NCI-H748 (cell line): Measurements from ENCODE around the gene LRRC14B.

Source experiments
- DNase-seq: peaks from one replicate; lab custom pipeline; 2025; ENCODE audit not compliant: unreplicated experiment; lab: John Stamatoyannopoulos, UW

LRRC14B gene

DNA sequence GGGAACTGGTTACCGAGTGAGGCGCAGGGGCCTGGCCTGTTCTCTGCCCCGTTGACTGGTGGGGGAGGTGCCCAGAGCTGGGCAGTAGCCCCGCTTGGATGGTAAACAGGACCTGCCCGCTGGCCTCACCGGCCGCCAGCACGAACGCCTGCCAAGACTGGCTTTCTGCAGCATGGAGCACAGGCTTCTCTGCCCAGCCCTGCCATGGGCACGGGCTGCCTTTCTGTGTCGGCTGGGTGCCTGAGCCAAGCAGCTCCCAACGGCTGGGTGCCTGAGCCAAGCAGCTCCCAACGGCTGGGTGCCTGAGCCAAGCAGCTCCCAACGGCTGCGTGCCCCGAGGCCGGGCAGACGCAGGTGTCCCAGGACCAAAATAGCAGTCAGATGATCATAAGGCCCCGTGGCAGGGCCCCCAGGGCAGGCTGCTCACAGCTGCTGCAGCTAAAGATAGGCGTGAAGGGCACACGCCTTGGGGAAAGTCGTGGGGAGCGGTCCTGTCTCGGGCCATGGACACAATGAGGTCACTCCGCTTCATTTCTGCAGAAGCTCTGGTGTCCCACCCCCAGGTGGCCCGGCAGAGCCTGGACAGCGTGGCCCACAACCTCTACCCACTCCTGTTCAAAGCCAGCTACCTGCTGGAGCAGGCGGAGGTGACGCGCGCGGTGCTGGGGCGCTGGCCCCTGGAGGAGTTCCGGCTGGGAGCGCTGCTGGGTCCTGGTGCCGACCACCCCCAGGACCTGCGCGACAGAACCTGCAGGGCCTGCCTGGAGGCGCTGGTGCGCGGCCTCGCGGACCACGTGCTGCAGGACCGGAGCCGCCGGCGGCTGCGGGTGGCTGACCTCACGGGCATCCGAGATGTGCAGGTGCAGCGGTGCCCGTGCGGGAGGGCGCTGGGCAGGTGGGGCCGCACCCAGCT lies at the start of gene LRRC14B:
Gene LRRC14B (plus strand): TSS at position 460 of the 913 bp plus-strand sequence. CDS start 44 bp downstream, at position 504.
- peak; percentile 33 for DNase-seq

DNA sequence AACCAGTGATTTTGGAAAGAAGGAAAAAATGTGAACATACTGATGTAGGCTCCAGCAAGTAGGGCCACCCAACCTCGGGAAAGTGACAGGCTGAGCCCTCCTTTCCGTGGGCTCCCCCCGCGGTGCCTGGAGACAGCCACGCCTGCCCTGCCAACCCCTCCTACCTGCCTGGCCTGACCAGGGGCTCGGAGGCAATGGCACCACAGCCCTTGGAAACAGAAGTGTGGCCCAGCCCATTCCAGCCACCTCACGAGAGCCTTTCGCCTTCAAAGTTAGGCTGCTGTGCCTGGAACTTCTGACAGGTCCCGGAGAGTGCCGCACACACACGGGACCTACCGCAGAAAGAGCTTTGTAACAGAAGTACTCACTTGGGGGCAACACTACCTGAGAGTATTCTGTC lies 49.5 kb upstream of the LRRC14B start:
- DNase-seq = no peak

DNA sequence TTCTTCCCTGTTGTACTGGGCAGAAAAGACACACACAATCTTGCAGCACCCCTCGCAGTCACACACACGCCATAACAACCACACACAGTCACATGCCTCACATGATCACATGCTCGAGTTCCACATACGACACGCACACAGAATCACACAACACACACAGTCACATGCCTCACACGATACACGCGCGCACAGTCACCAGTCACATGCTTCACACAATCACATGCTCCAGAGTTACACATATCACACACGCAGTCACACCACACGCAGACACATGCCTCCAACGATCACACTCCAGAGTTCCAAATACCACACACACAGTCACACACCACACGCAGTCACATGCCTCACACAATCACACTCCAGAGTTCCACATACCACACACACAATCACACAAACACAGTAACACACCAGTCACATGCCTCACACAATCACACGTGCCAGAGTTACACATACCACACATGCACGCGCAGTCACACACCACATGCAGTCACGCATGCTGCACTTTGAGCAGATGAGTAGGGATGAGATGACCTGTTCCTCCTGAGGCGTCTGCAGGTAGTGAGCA lies 49.0 kb upstream of the LRRC14B start:
- DNase-seq = no peak

DNA sequence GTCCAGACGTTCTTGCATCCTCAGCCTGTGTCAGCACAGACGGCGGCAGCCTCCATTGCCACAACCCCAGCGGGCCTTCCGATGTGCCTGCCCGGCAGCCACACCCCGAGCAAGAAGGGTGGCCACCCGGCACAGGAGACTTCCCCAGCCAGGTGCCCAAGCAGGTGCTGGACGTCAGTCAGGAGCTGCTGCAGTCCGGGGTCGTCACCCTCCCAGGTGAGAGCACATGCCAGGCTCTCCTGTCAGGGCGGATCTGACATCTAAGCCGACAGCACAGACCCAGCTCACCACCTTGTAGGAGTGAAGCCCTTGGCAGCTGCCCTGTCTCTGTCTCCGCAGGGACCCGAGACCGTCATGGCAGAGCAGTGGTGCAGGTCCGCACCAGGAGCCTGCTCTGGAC lies 48.3 kb upstream of the LRRC14B start:
- DNase-seq = no peak

DNA sequence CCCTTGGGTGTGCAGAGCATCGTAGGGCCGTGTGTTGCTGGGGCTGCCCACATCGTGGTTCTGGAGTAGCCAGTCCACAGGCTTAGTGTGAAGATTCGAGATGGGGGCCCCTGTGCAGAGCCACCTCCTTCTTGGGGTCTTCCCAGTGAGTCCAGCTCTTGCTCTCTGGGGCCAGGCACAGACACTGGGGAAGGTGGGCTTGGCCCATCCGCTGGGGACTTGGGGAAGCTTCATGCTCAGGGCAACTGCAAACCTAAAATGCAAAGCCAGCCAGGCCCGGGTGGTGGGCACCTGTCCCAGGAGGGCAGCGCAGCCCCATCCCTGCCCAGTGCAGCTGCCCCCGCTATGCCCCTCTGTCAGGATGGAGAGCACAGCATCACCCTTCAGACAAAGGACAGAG lies 46.4 kb upstream of the LRRC14B start:
- no peak for DNase-seq

DNA sequence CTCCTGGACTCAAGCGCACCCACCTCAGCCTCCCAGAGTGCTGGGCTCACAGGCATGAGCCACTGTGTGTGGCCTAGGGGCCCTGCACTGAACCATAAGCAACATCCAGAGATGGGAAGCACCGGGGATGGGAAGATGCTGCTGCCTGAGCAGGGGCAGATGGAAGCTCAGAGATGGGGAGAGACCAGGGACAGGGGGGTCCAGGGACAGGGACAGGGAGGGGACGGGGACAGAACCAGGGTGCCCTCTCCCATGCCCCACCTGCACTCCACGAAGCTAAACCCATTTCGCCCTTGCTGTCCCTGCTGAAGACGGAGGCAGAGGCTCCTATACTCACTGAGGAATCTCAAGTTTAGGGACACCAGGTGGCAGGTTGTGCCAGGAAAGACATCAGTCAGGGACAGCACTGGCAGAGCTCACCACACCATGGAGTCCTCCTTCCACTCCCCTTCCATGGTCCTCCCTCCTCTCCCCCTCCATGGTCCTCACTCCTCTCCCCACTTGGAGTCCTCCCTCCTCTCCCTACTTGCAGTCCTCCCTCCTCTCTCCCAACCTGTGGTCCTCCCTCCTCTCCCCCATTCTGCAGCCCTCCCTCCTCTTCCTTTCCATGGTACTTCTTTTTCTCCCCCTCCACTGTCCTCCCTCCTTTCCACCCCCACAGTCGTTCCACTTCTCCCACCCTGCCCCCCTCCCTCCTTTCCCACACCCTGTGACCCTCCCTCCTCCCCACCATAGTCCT lies 45.5 kb upstream of the LRRC14B start:
- no peak for DNase-seq

DNA sequence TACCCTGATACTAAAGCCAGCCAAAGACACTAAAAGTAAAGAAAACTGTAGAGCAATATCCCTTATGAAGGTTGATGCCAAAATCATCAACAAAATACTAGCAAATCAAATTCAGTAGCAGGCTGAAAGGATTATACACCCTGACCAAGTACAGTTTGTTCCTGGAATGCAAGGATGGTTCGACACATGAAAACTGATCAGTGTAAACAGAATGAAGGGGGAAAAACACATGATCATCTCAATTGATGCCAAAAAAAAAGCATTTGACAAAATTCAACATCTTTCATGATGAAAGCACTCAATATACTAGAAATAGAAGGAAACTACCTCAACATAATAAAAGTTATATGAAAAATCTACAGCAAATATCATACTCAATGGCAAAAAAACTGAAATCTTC lies 43.5 kb upstream of the LRRC14B start:
- DNase-seq = peak; percentile 64

DNA sequence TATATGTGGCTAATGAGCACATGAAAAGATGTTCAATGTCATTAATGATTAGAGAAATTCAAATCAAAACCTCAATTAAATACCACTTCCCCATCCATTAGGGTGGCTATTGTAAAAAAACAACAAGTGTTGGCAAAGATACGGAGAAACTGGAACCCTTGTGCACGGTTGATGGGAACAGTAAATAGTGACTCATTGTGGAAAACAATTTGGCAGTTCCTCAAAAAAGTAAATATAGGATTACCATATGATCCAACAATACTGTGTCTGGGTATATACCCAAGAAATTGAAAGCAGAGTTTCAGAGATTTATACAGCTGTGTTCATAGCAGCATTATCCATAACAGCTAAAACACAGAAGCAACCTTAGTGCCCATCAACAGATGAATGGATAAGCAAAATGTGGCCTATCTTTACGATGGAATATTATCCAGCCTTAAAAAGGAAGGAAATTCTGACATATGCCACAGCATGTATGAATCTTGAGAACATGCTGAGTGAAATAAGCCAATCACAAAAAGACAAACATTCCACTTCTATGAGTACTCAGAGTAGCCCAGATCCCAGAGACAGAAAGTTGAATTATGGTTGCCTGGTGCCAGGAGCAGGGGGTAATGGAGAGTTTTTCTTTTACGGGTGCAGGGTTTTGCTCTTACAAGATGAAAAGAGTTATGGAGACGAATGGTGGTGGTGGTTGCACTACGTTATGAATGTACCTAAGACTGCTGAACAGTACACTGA lies 41.4 kb upstream of the LRRC14B start:
- DNase-seq = peak; percentile 55

DNA sequence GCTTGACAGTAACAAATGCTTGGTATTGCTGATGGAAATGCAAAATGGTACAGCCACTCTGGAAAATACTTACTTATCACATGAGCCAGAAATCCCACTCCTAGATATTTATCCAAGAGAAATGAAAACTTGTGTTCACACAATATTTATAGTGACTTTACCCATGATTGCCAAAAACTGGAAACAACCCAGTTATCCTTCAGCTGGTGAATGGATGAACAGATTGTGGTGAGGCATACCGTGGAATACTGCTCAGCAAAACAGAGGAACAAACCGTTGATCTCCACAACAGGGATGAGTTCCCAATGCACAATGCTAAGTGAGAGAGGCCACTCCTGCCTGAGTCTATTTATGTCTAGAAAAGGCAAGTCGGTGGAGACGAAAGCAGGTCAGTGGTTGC lies 40.5 kb upstream of the LRRC14B start:
- no peak for DNase-seq

DNA sequence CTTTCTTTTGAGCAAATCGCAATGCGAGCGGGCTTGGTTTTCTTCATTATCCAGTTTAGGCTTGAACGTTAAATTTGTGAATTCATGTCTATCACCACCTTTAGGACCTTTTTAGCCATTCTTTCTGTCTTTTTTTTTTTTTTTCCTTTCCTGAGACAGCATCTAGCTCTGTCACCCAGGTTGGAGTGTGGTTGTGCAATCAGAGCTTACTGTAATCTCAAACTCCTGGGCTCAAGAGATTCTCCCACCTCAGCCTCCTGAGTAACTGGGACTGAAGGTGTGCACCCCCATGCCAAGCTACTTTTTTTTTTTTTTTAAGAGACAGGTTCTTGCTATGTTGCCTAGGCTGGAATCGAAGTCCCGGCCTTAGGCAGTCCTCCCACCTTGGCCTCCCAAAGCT lies 39.2 kb upstream of the LRRC14B start:
- DNase-seq = no peak

DNA sequence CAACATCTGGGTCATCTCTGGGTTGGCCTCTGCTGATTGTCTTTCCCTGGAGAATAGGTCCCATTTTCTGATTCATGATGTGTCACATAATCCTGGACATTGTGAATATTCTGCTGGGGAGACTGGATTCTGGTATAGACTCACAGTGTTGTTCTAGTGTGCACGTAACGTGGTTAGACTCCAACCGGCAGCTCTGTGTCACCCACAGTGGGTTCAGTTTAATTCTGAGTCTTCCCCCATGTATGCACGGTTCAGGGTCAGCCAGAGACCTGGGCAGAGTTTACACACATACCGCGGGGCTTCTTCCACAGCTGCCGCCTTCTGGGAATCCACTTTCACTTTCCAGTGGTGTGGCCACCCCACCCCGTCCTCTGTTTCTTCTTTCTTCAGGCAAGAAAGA lies 38.0 kb upstream of the LRRC14B start:
- no peak for DNase-seq

DNA sequence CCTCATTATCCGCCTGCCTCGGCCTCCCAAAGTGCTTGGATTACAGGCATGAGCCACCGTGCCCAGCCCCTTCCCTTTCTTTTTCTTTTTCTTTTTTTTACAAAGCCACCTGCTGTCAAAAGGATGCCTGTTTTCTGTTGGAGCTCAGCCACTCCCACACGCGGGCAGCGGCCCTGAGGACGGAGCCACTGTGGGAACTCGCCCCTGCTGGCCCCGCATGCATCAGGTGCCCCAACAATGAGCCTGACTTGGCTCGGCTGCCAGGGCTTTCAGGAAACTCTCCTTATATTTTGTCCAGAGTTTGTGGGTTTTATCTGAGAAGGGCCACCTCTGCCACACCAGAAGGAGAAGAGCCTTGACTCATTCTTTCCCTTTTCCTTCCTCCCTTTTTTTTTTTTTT lies 37.1 kb upstream of the LRRC14B start:
- no peak for DNase-seq

DNA sequence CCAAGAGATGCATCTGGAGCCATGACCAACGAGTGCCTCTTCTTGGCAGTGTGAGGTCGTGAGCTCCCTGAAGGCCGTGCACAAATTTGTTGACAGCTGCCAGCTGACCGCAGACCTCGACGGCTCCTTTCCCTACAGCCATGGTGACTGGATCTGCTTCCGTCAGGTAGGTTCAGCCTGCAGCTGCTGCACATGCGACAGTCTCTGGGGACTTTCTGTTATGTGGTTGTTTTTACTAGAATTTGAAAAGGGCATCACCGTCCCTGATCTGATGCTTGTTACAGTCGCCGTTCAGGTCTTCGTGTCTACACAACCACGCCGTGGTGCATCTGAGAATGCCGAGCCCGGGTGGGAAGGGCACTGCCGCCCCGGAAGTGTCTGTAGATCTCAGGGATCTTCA lies 36.5 kb upstream of the LRRC14B start:
- DNase-seq = no peak

DNA sequence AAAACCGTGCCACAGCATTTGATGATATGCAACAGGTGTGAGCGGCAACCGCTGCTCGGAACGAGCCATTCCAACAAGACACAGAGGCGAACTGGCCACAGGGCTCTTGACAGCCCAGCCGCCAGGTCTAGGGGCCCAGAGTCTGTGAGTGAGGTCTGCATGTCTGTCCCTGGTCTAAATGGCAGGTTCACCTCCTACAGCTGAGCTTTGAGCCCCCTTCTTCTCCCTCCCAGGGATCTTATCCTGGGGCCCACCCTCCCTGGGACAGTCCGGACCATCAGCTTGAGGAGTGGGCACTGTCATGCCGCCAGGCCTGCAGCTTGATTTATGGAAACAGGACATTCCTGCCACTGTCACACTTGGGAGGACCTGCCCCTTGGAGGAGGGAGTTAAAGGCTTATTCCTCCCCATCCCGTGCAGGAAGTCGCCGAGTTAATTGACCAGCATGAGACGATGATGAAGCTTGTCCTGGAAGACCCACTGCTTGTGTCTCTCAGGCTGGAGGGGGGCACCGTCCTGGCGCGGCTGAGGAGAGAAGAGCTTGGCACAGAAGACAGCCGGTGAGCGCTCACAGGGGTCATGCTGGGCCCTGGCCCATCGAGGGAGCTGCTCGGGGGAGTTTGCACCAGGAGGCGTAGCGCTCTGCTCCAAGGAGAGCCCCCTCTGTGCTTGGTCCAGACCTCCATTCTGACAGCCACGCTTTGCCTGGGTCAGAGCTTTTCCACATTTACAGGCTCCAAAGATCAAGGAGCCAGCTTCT lies 35.5 kb upstream of the LRRC14B start:
- no peak for DNase-seq

DNA sequence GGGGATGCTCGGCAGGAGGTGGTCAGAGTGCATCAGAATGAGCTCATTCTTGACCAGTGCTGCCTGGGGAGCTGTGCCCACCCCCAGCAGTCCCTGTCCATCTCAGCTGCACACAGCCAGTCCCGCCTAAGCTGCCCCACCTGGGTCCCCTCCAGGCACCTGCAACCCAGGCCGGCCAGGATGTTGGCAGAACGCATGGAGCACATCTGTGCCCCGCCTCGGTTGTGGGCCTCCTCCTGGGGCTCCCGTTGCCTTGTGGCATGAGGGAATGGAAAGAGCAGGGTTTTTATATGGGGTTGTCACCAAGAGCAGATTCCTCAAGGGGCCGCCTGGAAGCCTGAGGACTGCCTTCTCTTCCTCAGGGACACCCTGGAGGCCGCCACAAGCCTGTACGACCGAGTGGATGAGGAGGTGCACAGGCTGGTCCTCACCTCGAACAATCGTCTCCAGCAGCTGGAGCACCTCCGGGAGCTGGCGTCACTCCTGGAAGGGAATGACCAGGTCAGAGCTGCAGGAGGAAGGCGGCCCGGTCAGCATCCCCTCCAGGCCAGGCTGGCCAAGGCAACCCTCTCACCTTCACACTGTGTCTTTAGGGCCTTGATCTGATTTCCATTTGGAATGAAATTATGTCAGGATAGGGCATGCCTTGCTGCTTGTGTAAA lies 34.8 kb upstream of the LRRC14B start:
- DNase-seq = no peak

DNA sequence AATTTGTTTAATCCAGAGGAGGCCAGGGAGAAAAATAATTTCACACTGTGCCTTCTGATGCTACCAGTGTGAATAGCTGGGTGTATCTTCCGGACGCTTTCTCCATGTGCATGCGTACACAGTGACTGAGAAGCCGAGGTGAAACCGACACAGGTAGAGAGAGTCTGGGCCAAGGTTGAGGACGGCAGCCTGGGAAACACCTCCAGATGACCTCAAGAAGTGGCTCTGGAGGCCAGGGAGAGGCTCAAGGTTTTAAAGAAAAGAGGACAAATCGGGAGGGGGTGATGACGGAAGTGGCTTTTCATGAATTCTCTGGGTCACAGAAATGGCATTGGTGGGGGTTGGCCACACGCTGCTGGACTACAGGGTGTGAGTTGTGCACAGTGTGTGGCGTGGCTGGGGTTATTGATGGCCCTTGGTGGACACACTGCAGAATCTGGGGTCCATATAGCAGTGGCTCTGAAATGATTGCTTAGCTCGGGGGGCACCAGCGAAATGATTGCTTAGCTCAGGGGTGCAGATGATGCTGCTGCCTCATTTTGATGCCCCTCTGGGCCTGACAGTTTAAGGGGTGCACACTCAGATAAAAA lies 34.1 kb upstream of the LRRC14B start:
- DNase-seq = no peak

DNA sequence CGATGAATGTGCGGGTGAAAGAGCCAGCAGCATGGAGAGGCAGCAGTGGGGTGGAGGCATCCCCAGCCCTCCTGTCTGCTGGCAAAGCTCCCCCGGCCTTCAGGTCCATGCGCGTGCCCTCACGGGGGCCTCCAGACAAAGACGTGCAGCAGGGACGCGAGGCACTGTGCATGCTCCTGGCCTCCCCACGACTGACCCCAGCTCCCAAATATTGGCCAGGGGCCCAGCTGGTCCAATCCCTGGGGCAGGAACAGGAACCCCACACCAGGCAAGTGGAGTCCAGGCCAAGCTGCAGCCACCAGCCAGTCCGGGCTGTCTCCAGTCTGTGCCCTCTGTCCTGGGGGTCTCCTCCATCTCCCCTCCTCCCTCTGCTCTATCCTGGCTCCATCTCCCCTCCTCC lies 33.5 kb upstream of the LRRC14B start:
- DNase-seq = no peak

DNA sequence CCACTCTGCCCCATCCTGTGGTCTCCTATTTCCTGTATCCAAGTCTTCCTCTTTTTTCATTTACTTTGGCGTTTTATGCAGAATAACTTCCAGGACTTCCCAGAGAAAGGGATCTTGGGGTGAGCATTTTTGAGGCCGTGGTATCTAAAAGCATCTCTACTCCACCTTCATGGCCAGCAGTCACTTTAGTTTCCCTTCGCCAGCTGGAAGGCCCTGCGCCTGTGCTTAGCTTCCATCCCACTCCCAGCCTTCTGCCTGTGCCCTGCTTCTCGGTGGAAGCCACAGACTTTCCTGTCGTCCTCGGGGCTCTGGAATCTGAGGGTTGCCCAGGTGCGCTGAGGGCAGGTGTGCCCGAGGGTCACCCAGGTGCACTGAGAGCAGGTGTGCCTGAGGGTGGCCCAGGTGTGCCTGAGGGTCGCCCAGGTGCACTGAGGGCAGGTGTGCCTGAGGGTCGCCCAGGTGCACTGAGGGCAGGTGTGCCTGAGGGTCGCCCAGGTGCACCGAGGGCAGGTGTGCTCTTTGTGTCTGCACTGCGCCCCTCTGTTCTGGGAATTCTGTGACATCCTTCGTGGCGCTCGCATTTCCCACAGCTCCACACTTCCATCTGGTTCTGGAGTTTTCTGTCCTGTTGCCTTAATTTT lies 32.4 kb upstream of the LRRC14B start:
- peak; percentile 60 for DNase-seq
